Astrocyte (in vitro differentiated cells and primary cell): ENCODE data around the gene LRRC55.

Experiments
- CTCF ChIP-seq: IDR thresholded peaks from 2 replicates; pipeline ENCODE4 v1.5.1; 2011; ENCODE audit warnings: low read depth, mild to moderate bottlenecking, inconsistent platforms, low read length, moderate library complexity; ENCODE audit not compliant: insufficient read depth
- EZH2 ChIP-seq: IDR thresholded peaks from 2 replicates; pipeline ENCODE4 v1.6.1; 2012; ENCODE audit warnings: mild to moderate bottlenecking, low read length, inconsistent platforms; ENCODE audit not compliant: insufficient read depth

- TF ChIP-seq CTCF (no peak), EZH2 (no peak)
Observed at GRCh38 chr11:57133366-57134038, 48.3 kb upstream of the LRRC55 start.
